Thoracic aorta (tissue), 2 donors: Measurements from ENCODE around the gene NEURL3. TPM values are rescaled to one million over a fixed set of nuclear protein-coding genes. Genes with fewer than 3 reads are reported as not detected.

Experiments used
- ATAC-seq: fragments of 150-250 bp; one replicate; pipeline ENCODE4 v1.8.0; 2017; ENCODE audit warnings: low read depth; ENCODE audit not compliant: insufficient number of reproducible peaks, low FRiP score
- DNase-seq: peaks from one replicate; pipeline ENCODE4 v3.0.0-alpha.2; 2020; ENCODE audit warnings: low spot score
- H3K27ac ChIP-seq, 2 donors: fragments of 200-600 bp; sonication (generic); 1 replicate in 1 of 2; 2 replicates in 1 of 2; pipeline ENCODE4 v1.5.1; 2016; ENCODE audit warnings: mild to moderate bottlenecking in 2 of 2, moderate library complexity in 2 of 2
- H3K27me3 ChIP-seq: fragments of 200-600 bp; sonication (generic); replicated peaks from 2 replicates; pipeline ENCODE4 v1.6.0; 2016; ENCODE audit warnings: mild to moderate bottlenecking; ENCODE audit not compliant: insufficient read depth
- H3K36me3 ChIP-seq: fragments of 200-600 bp; sonication (generic); one replicate; pipeline ENCODE4 v1.5.1; 2016
- H3K4me1 ChIP-seq, 2 donors: fragments of 200-600 bp; sonication (generic); 1 replicate in 1 of 2; 2 replicates in 1 of 2; pipeline versions ENCODE4 v1.5.1 to v1.6.0; 2016; ENCODE audit warnings: low read depth in 2 of 2, mild to moderate bottlenecking in 1 of 2; ENCODE audit not compliant: control insufficient read depth in 1 of 2
- H3K4me3 ChIP-seq: fragments of 200-600 bp; sonication (generic); 2 replicates; pipeline ENCODE4 v1.5.1; 2016; ENCODE audit warnings: mild to moderate bottlenecking
- H3K9me3 ChIP-seq: fragments of 200-600 bp; sonication (generic); 2 replicates; pipeline ENCODE4 v1.5.1; 2016
- CTCF ChIP-seq: fragments of 200-600 bp; sonication (generic); IDR thresholded peaks from one replicate; pipeline ENCODE4 v1.5.1; 2019; ENCODE audit warnings: antibody characterized with exemption
- total RNA-seq, 2 donors: library from RNA; depleted of rRNA; stranded (reverse); fragments of >200 nt; gene quantifications; one replicate each; pipeline versions ENCODE4 v1.1.0 to v1.2.3, GENCODE V29; 2016

The NEURL3 gene
- total RNA-seq, 2 donors from 2014 or later, result not detected

- no peak overlapping the region for H3K27ac ChIP-seq
- no peak for DNase-seq
- no peaks in the 10 kb centered on the region for H3K27me3 ChIP-seq
- no peaks in the 10 kb centered on the region for H3K4me1 ChIP-seq
- no peaks in the 10 kb centered on the region for H3K36me3 ChIP-seq
- no peaks in the 10 kb centered on the region for H3K9me3 ChIP-seq
- ATAC-seq, result no peak
- TF ChIP-seq CTCF, result no peak
- H3K4me3 ChIP-seq, result no peak overlapping the region
These were observed 57.4 kb downstream of the NEURL3 start for GRCh38 chr2:96447726-96448125.

Other genes starting within 250 kb of the NEURL3 start
- gene TMEM127, start 239.4 kb downstream of the NEURL3 start, total RNA-seq, result 10 to 100 TPM; 50.8 to 52.4 TPM
- 100 to 1,000 TPM; 115 to 123 TPM for gene CIAO1, start 239.1 kb downstream of the NEURL3 start, total RNA-seq
- 10 to 100 TPM; 77.2 to 85.6 TPM for gene SNRNP200, start 199.8 kb downstream of the NEURL3 start, total RNA-seq
- 1 to 10 TPM in 1 of 2 donors, under 1 TPM in 1; 0.63 to 1.6 TPM for gene ITPRIPL1, start 180.0 kb downstream of the NEURL3 start, total RNA-seq
- gene NCAPH, start 169.6 kb downstream of the NEURL3 start, total RNA-seq, result 1 to 10 TPM in 1 of 2 donors, not detected in 1; 1.3 TPM
- gene ARID5A, start 31.4 kb upstream of the NEURL3 start, total RNA-seq, result 100 to 1,000 TPM; 152 to 231 TPM
- gene KANSL3, start 133.0 kb upstream of the NEURL3 start, total RNA-seq, result 10 to 100 TPM; 60.2 to 73.4 TPM
- not detected for gene FER1L5, start 137.4 kb upstream of the NEURL3 start, total RNA-seq
- 10 to 100 TPM in 1 of 2 donors, 1 to 10 TPM in 1; 9.1 to 12.8 TPM for gene LMAN2L, start 234.7 kb upstream of the NEURL3 start, total RNA-seq